GM18511 (cell line): ENCODE results near the gene CAP2.
"Not testable (repeated sequence)": the region's sequence is repeated elsewhere in the genome, so short reads cannot be mapped to it uniquely, and the experiment has no call there.

Source experiments
- ATAC-seq: cut with Tn5 transposase; IDR thresholded peaks from one replicate; pipeline ENCODE4 v1.9.1; 2021; ENCODE audit warnings: mild to moderate bottlenecking, moderate library complexity; ENCODE audit not compliant: unreplicated experiment

CAP2 gene

GRCh38 chr6:17396256-17396655 lies 2.9 kb downstream of the CAP2 start:
- ATAC-seq, result no peak

DNA sequence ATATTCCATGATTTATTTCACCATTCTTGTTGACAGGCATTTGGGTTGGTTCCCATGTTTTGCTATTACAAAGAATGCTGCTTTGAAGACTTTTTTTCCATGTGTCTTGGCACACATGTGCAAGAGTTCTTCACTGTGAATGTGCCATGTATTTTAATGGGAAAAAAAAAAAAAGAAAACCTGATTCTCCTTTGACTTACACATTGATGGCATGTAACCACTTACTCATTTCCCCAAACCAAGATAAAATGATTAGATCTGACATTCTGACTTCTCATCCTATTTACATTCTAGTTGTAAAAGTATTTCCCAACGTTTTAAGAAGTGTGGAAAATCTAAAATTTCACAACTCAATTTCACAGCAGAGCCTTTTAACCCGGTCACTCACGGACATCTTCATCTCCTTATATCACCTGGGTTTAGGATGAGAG lies 4.4 kb downstream of the CAP2 start:
- ATAC-seq, result no peak

- ATAC-seq, result peak; percentile 89
Measured at GRCh38 chr6:17405181-17405943, 12.0 kb downstream of the CAP2 start.

- ATAC-seq, result peak; percentile 40
Measured at GRCh38 chr6:17405944-17406245, 12.5 kb downstream of the CAP2 start.

DNA sequence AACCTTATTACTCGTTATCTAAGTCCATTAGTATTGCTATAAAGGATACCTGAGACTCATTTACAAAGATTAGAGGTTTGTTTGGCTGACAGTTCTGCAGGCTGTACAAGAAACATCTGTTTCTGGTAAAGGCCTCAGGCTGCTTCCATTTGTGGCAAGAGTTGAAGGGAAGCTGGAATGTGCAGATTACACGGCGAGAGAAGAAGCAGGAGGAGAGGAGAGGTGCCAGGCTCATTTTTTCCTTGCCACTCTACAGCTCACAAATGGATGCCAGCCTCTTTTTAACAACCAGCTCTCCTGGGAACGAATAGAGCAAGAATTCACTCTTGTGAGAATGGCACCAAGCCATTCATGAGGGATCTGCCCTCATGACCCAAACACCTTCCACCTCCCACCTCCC lies 14.7 kb downstream of the CAP2 start:
- ATAC-seq, result no peak

DNA sequence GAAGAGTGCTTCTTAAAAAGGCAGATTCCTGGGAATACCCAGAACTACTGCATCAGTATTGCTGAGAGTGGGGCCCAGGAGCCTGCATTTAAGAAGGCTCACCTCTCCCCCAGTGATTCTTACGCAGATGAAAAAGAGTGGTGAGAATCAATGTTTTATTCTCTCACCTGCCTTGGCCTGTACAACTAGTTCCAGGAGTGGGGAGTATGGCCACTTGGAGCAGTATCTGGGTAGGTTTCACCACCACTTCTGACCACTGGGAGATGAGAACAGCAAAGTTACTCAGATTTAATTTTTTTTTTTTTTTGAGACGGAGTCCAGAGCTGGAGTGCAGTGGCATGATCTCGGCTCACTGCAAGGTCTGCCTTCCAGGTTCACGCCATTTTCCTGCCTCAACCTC lies 16.9 kb downstream of the CAP2 start:
- no peak for ATAC-seq

- ATAC-seq, result no peak
Measured at GRCh38 chr6:17413313-17413750, 19.9 kb downstream of the CAP2 start.

DNA sequence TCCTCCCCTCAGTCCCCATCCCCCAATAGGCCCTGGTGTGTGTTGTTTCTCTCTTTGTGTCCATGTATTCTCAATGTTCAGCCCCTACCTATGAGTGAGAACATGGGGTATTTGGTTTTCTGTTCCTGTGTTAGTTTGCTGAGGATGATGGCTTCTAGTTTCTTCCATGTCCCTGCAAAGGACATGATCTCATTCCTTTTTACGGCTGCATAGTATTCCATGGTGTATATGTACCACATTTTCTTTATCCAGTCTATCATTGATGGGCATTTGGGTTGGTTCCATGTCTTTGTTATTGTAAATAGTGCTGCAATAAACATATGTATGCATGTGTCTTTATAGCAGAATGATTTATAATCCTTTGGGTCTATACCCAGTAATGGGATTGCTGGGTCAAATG lies 21.0 kb downstream of the CAP2 start:
- ATAC-seq, result not testable (repeated sequence)

- no peak for ATAC-seq
Measured at GRCh38 chr6:17415321-17415720, 21.9 kb downstream of the CAP2 start.

- no peak for ATAC-seq
Measured at GRCh38 chr6:17416806-17417205, 23.4 kb downstream of the CAP2 start.

DNA sequence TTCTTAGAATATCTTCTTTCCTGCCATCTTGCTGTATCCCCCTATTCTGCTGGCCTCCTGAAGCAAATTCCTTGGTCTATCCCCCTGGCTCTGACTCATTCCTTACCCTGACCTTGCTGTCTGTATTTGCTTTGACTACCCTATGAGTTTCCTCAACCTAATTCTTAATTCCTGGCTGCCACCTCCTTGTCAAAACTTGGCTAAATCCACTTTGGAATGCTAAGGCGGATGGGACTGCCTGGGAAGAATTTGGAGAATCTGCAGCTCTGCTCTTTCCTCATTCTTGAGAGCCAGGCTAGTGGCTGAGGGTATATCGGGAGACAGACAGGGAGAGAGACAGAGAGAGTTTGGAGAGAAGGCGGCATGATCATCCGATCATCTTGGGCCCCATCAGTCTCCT lies 24.4 kb downstream of the CAP2 start:
- no peak for ATAC-seq

GRCh38 chr6:17418281-17419188 lies 25.1 kb downstream of the CAP2 start:
- ATAC-seq, result no peak

GRCh38 chr6:17419189-17419575 lies 25.8 kb downstream of the CAP2 start:
- ATAC-seq, result no peak

DNA sequence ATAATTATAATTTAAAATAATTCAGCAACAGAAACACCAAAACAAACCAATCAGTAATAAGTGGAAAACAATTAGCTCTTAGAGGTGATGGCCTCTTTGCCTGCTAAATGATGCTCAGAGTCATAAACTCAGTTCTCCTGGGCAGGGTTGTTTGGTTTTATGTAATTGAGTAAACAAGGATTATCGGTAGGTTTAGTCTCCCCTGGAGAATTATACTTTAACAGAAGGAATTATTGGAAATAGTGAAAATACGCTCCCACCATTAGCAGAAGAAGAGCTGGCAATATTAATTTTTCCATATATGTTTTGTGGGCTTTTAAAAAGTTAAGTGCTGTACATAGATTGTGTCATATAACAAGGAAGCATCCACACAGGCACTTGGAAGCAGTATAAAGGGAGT lies 27.0 kb downstream of the CAP2 start:
- ATAC-seq, result no peak

DNA sequence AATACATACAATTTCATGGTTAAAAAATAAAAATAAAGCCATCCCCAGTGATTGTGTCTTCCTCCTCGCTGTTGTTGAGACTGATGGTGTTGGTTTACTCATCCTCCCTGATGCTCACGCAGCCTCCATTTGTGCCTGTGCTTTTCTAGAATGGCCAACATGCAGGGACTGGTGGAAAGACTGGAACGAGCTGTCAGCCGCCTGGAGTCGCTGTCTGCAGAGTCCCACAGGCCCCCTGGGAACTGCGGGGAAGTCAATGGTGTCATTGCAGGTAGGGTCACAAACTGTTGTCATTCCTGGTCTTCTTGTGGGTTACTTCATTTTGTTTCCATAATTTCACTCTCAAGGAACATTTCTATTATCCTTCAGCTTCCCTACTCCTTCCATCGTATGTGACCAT lies 28.0 kb downstream of the CAP2 start:
- no peak for ATAC-seq

GRCh38 chr6:17423026-17423425 lies 29.6 kb downstream of the CAP2 start:
- no peak for ATAC-seq

DNA sequence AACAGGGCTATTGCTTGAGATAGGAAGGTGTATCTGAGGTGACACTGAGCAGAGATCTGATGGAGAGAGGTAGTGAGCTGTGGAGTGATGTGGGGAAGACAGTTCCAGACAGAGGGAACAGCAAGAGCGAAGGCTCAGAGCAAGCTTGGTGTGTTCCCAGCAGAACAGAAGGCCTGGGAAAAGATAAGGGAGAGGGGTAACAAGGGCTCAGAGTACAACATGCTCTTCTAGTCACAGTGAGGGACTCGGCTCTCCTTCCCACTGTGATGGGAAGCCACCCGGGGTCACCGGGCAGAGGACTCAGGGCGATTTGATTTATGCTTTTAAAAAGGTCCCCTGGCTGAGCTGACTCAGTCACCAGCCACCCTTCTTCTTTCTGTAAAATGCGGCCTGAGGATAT lies 33.7 kb downstream of the CAP2 start:
- no peak for ATAC-seq

DNA sequence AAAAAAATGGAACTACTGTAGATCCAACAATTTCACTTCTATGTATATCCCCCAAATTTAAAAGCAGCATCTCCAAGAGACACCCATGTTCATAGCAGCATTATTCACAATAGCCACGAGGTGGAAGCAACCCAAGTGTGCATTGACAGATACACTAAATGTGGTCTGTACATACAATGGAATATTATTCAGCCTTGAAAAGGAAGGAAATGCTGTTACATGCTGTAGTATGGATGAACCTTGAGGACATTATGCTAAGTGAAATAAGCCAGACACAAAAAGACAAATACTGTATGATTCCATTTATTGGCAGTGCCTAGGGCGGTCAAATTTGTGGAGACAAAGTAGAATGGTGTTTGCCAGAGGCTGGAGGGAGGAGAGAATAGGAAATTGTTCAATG lies 34.2 kb downstream of the CAP2 start:
- ATAC-seq, result no peak

GRCh38 chr6:17428595-17429120 lies 35.3 kb downstream of the CAP2 start:
- not testable (repeated sequence) for ATAC-seq

GRCh38 chr6:17429383-17430061 lies 36.1 kb downstream of the CAP2 start:
- no peak for ATAC-seq

GRCh38 chr6:17431581-17431980 lies 38.2 kb downstream of the CAP2 start:
- ATAC-seq, result no peak
